Mesenteric fat pad (tissue), 1 donor: ENCODE results near the gene OR4K14. TPM values are rescaled to one million over a fixed set of nuclear protein-coding genes. Genes with fewer than 3 reads are reported as not detected.
"Not testable (repeated sequence)": the region's sequence is repeated elsewhere in the genome, so short reads cannot be mapped to it uniquely, and the experiment has no call there.

ENCODE experiments used
- DNase-seq: peaks from one replicate; pipeline ENCODE4 v3.0.0-alpha.2; 2020; ENCODE audit warnings: low spot score
- long read RNA-seq: library from polyadenylated mRNA; unstranded; transcript quantifications from one replicate; pipeline ENCODE4 v2.0.0, GENCODE V29; 2020
- total RNA-seq: library from RNA; stranded (reverse); fragmentation: NEBNext Ultra II Directional; extraction: Animal tissue kit (Norgen Biotek cat#: 25700); gene quantifications from one replicate; pipeline ENCODE4 v1.2.1, GENCODE V29; 2021
- donor health status: DM: yes; HTN: yes; CAD: no.

Gene OR4K14, protein sequence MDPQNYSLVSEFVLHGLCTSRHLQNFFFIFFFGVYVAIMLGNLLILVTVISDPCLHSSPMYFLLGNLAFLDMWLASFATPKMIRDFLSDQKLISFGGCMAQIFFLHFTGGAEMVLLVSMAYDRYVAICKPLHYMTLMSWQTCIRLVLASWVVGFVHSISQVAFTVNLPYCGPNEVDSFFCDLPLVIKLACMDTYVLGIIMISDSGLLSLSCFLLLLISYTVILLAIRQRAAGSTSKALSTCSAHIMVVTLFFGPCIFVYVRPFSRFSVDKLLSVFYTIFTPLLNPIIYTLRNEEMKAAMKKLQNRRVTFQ
- not detected for total RNA-seq
- long read RNA-seq = 0 reads

DNA sequence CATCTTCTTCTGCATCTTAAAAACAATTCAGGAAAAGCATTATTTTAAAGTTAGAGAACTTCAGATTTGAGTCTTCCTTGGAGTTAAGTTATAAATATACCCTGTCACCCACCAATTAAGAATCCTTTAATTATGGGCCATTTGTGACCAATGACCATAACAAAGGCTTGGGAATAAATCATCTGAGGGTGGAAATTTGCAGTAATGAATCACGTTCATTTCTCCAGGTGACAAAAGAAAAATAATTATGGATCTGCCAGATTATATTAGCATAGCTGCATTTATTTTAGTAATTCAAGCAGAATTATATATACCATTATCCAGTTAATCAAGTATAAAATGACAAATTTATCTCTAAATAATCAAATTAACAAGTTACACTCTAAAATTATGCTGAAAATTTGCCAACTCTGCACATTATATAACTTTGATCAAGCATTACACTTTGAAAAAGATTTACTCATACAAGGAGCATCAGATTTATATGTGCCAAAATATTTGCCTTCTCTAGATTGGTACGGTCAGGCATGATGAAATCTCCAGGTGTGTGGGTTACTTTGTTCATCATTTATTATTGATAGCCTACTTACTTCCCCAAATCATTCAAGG is at the start of gene OR4K14:
Gene OR4K14, minus strand, starts transcription at position 51 of the 609 bp plus-strand sequence. CDS start 4,114 bp downstream, outside the sequence.
- no peak for DNase-seq

DNA sequence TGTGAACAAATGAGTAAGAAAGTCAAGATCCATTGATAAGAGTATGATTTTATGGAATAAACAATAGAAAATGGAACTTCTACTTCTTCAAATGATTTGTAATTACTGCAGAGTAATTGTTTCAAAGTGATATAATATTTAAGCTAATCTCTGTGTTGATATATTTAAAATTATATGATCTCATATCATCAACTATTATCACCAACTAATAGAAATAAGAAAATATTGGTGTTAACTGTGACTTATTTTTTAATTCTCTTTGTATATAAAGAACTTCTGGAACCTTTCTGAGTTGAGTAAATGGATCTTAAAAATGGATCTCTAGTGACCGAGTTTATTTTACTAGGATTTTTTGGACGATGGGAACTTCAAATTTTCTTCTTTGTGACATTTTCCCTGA is 40.6 kb upstream of the OR4K14 start, which contains the start of gene OR4L1:
Gene OR4L1, plus strand, starts transcription at position 301 of the 400 bp plus-strand sequence. Its CDS starts 0 bp downstream, at position 301.
- DNase-seq = no peak

DNA sequence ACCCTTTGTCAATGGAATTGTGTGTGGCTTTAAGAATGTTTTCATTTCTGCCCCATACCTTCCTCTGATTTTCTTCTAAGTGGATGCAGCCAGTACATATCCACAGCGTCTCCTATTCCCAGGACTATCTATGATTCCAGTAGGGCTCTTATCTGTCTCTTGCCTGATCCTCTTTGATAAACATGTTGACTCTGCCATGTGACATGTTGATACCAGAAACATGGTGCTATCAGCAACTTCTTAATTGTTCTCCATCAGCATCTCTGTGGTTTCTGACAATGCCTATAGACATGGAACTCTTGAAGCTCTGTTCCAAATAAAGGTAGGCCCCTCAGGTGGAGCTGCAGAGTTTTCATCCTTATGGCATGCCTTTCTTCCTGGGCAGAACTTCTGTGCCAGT is 29.1 kb upstream of the OR4K14 start:
- no peak for DNase-seq

DNA sequence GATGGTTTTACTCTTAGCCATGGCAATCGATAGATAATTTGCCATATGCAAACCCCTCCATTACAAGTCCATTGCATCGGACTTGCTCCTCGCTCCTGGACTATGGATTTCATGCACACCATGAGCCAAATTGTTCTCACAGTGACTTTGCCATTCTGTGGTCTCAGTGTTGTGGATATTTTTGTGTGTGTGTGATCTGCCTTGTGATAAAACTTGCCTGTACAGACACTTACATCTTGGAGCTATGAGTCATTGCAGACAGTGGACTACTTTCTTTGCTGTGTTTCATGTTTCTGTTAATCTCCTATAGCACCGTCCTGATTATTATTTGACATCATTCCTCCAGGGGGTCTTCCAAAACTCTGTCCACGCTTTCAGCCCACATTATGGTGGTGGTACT is 25.1 kb upstream of the OR4K14 start:
- no peak for DNase-seq

DNA sequence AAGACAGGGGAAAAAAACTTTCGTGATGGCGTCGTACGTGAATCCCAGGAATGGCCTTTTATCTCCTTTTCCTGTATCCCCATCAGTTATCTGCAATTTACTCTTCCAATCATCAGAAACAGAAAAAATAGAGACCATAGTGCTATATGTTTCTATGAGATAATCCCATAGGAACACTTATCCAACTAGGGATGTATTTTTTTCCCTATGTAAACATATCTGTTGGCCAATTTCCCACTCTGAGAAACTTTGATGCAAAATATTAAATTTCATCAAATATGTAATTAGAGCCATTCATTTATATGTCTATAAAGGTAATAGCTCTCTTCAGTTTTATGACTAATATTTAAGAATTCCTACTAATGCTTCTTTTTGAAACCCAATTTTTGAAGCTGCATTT is 16.8 kb upstream of the OR4K14 start, which contains the start of gene OR4K13:
Gene OR4K13, minus strand, starts transcription at position 101 of the 400 bp plus-strand sequence. CDS start 1,280 bp downstream, outside the sequence.
- DNase-seq = no peak

DNA sequence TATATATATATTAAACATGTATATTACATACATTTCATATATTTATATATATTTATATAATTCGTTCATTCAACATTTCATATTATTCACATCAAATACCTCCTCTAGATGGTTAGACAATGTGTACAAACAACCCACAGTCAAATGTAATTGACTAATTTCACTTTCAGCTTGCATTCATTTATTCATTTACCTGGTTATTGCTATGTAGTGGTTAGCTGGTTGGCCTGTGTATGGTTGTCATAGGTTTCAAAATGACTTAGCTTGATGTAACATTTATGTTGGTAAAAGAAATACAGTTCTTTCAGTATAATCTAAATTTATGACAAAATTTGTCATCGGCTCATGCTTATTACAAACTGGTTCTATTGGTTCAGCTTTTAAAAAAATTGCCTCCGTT is 16.3 kb upstream of the OR4K14 start:
- no peak for DNase-seq

DNA sequence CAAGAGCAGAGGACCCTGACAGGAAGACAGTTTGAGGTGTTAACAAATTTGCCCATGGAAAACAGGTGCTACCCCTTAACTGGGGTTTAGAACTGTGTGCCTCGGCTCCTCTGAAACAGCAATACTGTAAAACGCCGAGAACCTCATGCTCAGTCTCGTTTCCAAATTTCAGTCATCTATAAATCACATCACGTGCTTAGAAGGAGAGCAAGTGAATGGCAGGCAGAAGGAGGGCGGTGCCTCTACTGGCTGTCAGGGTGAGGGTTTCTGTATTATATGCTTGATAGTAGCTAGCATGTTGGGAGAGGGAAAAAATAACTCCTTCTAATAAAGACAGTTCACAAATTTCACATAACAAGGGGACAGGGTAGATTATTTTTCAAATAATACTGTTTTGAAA is 12.0 kb upstream of the OR4K14 start:
- DNase-seq = no peak

DNA sequence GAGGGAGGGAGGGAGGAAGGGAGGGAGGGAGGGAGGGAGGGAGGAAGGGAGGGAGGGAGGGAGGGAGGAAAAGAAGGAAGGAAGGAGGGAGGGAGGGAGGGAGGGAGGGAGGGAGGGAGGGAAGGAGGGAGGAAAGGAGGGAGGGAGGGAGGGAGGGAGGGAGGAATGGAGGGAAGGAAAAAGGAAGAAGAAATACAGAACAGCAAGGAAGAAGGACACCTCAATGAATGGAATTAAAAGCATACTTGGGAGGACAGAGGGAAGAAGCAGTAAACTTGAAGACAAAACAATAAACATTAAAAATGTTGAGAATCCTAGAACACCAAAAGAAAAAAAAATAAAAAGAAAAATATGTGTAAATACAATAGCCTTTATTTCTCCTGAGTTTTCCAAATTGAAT is 11.0 kb downstream of the OR4K14 start:
- no peak for DNase-seq

DNA sequence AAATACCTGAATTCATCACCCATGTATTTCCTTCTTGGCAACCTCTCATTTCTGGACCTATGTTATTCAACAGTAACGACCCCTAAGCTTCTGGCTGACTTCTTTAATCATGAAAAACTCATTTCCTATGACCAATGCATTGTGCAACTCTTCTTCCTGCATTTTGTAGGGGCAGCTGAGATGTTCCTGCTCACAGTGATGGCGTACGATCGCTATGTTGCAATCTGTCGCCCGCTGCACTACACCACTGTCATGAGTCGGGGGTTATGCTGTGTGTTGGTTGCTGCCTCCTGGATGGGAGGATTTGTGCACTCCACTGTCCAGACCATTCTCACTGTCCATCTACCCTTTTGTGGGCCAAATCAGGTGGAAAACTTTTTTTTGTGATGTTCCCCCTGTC is 16.8 kb downstream of the OR4K14 start:
- DNase-seq = no peak

DNA sequence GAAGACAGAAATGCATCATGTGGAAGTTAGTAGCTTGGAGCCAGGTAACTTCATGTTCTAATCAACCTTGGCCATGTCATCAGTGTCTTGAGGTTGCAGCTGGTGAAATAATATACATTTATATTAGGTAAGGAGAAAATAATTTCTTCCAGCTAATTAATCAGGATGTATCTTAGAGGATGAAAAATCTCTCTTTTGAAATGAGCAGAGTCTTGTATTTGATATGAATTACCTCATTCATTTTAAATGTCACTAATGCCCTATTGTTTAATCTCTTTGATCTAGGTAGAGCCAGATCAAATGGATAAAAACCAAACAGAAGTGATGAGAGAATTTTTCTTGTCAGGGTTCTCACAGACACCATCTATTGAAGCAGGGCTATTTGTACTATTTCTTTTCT is 17.2 kb downstream of the OR4K14 start, which contains the start of gene OR4Q2:
Gene OR4Q2, plus strand, starts transcription at position 301 of the 400 bp plus-strand sequence.
- no peak for DNase-seq

DNA sequence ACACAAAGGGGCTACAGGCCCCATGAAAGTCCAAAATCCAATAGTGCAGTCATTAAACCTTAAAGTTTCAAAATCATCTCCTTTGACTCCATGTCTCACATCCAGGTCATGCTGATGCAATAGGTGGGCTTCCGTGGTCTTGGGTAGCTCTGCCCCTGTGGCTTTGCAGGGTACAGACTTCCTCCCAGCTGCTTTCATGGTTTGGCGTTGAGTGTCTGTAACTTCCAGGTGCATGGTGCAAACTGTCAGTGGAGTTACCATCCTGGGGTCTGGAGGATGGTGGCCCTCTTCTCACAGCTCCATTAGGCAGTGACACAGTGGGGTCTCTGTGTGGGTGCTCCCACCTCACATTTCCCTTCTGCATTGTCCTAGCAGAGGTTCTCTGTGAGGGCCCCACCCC is 25.7 kb downstream of the OR4K14 start:
- DNase-seq = no peak

DNA sequence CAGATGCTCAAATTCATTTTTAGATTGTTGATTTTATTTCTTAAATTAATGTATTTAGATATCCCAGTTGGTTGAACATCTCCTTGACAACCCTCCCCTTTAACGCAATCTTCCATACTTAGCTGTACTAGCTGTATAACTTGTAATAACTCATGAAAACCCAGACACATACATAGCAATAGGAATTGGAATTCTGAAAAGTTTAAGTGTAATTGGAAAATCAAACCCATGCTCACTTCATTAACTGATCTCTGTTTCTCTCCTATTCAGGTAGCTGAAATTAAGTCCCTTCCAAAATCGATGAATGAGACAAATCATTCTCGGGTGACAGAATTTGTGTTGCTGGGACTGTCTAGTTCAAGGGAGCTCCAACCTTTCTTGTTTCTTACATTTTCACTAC is 43.8 kb downstream of the OR4K14 start, which contains the start of gene OR4K15:
Gene OR4K15, plus strand, starts transcription at position 301 of the 400 bp plus-strand sequence. Its CDS starts 0 bp downstream, at position 301.
- DNase-seq = no peak

DNA sequence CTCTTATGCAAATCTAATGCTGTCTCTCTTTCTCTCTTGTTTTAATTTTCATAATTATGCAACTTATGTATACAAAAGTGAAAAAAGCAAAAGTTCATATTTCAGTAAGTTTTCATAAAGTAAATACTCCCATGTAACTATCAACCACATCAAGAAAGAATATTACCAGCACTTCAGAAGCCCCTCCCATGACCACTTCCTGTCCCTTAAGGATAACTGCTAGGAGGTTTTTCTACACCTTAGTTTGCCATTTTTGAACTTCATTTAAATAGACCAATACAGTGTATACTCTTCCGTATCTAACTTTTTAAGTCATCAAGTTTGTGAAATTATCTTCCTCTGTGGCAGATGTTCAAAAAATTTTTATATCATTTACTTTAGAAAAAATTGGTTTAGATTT is 44.3 kb downstream of the OR4K14 start:
- DNase-seq = no peak

DNA sequence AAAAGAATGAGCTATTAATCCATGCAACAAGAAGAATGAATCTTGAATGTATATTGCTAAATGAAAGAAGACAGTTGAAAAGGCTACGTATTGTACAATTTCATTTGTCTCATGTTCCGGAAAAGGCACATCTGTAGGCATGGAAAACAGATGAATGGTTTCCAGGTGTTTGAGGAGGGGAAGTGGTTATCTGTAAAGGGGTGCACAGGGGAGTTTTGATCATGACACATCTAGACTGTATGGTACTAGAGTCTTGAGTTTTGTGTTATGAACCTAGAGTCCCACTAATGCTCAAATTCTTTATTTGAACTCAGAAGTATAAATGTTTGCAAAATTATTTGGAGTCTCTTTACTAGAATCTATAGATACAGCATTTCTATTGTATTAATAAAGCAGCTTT is 49.4 kb downstream of the OR4K14 start:
- not testable (repeated sequence) for DNase-seq

Other genes with a start within 250 kb of the OR4K14 start
- gene OR4M1, start 245.8 kb downstream of the OR4K14 start, total RNA-seq = not detected
- gene OR4N2, start 215.5 kb downstream of the OR4K14 start, total RNA-seq = not detected
- not detected for gene OR4K2, start 144.2 kb downstream of the OR4K14 start, total RNA-seq
- not detected for gene OR4K5, start 98.7 kb downstream of the OR4K14 start, total RNA-seq
- gene OR4K1, start 88.4 kb downstream of the OR4K14 start, total RNA-seq = not detected
- not detected for gene OR4K15, start 43.7 kb downstream of the OR4K14 start, total RNA-seq
- gene OR4Q2, start 17.1 kb downstream of the OR4K14 start, total RNA-seq = not detected
- not detected for gene OR4K13, start 16.7 kb upstream of the OR4K14 start, total RNA-seq
- gene OR4L1, start 40.7 kb upstream of the OR4K14 start, total RNA-seq = not detected
- gene OR4K17, start 91.4 kb upstream of the OR4K14 start, total RNA-seq = not detected
- not detected for gene OR4N5, start 119.5 kb upstream of the OR4K14 start, total RNA-seq
- gene OR11G2, start 171.6 kb upstream of the OR4K14 start, total RNA-seq = not detected
- gene OR11H6, start 204.4 kb upstream of the OR4K14 start, total RNA-seq = not detected
- not detected for gene OR11H7, start 209.7 kb upstream of the OR4K14 start, total RNA-seq
- gene OR11H4, start 220.0 kb upstream of the OR4K14 start, total RNA-seq = not detected